ENCODE results near the gene UTS2B.

UTS2B gene

GRCh38 chr3:191303596-191303995 lies 26.7 kb downstream of the UTS2B start:
- Histone ChIP-seq H3K9me3 (no peaks in the 10 kb centered on the region), H4K20me1 (no peaks in the 10 kb centered on the region), H3K4me2 (no peak overlapping the region), H3K27ac (no peak overlapping the region), H3K36me3 (no peaks in the 10 kb centered on the region), H3K4me3 (no peak overlapping the region), H3K27me3 (no peaks in the 10 kb centered on the region), H3K4me1 (no peaks in the 10 kb centered on the region), H3K9ac (no peak overlapping the region)
- TF ChIP-seq Cebpa-rat (IDR thresholded peaks at IDR 0.05), result no peak

GRCh38 chr3:191302451-191302850 lies 27.9 kb downstream of the UTS2B start:
- no peak overlapping the region for H3K4me3 ChIP-seq
- no peaks in the 10 kb centered on the region for H4K20me1 ChIP-seq
- H3K9me3 ChIP-seq, result no peaks in the 10 kb centered on the region
- no peak for TF ChIP-seq Cebpa-rat (IDR thresholded peaks at IDR 0.05)
- H3K4me1 ChIP-seq, result no peaks in the 10 kb centered on the region
- H3K9ac ChIP-seq, result no peak overlapping the region
- H3K27me3 ChIP-seq, result no peaks in the 10 kb centered on the region
- H3K36me3 ChIP-seq, result no peaks in the 10 kb centered on the region
- H3K4me2 ChIP-seq, result no peak overlapping the region
- H3K27ac ChIP-seq, result no peak overlapping the region

DNA sequence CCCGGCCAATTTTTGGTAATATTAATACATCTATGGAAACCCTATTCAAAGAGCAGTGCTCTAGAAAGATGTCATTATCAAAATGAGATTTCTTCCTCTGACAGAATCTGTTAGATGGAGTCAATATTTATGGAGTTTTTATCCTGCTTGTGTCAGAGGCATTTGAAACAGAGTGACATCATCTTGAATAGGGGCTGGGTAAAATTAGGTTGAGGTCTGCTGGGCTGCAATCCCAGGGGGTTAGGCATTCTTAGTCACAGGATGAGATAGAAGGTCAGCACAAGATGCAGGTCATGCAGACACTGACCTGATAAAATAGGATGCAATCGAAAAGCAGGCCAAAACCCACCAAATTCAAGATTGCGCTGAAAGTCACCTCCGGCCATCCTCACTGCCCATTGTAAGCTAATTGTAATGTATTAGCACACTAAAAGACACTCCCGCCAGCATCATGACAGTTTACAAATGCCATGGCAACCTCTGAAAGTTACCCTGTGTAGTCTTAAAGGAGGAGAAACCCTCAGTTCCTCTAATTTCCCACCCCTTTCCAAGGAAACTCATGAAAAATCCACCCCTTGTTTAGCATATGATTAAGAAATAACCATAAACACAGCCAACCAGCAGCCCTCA lies 28.4 kb downstream of the UTS2B start:
- H3K4me2 ChIP-seq, result no peak overlapping the region
- no peaks in the 10 kb centered on the region for H4K20me1 ChIP-seq
- no peaks in the 10 kb centered on the region for H3K36me3 ChIP-seq
- H3K9ac ChIP-seq, result no peak overlapping the region
- H3K4me1 ChIP-seq, result no peaks in the 10 kb centered on the region
- no peaks in the 10 kb centered on the region for H3K27me3 ChIP-seq
- no peak for TF ChIP-seq Cebpa-rat (IDR thresholded peaks at IDR 0.05)
- no peaks in the 10 kb centered on the region for H3K9me3 ChIP-seq
- H3K27ac ChIP-seq, result no peak overlapping the region
- H3K4me3 ChIP-seq, result no peak overlapping the region

GRCh38 chr3:191301017-191301416 lies 29.3 kb downstream of the UTS2B start:
- Histone ChIP-seq H3K27me3 (no peaks in the 10 kb centered on the region), H3K4me1 (peaks cover 6% of the 10 kb centered on the region; the same call in 1 of the 2 replicates), H4K20me1 (no peaks in the 10 kb centered on the region), H3K9ac (no peak overlapping the region), H3K36me3 (no peaks in the 10 kb centered on the region), H3K4me2 (no peak overlapping the region), H3K27ac (no peak overlapping the region), H3K9me3 (no peaks in the 10 kb centered on the region), H3K4me3 (no peak overlapping the region)
- no peak for TF ChIP-seq Cebpa-rat (IDR thresholded peaks at IDR 0.05)

- Histone ChIP-seq H4K20me1 (no peaks in the 10 kb centered on the region), H3K4me3 (no peak overlapping the region), H3K9me3 (no peaks in the 10 kb centered on the region), H3K4me2 (no peak overlapping the region), H3K9ac (no peak overlapping the region), H3K4me1 (peaks cover 6% of the 10 kb centered on the region; the same call in 1 of the 2 replicates), H3K27me3 (no peaks in the 10 kb centered on the region), H3K36me3 (no peaks in the 10 kb centered on the region), H3K27ac (no peak overlapping the region)
- no peak for TF ChIP-seq Cebpa-rat (IDR thresholded peaks at IDR 0.05)
These were observed 29.9 kb downstream of the UTS2B start for GRCh38 chr3:191300422-191300821.

DNA sequence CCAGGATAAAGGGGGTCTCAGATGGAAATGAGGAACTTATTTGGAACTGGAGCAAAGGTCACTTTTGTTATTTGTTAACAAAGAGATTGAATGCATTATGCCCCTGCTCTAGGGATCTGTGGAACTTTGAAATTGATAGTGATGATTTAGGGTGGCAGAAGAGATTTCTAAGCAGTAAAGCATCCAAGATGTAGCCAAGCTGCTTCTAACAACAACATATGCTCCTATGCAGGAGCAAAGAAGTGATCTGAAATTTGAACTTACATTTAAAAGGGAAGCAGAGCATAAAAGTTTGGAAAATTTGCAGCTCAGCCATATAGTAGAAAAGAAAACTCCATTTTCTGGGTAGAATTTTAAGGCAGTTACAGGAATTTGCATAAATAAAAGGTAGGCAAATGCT lies 31.5 kb downstream of the UTS2B start:
- H3K4me2 ChIP-seq, result no peak overlapping the region
- H3K27me3 ChIP-seq, result no peaks in the 10 kb centered on the region
- H3K36me3 ChIP-seq, result no peaks in the 10 kb centered on the region
- H3K4me1 ChIP-seq, result peaks cover 6% of the 10 kb centered on the region; the same call in 1 of the 2 replicates
- no peak for TF ChIP-seq Cebpa-rat (IDR thresholded peaks at IDR 0.05)
- H3K9ac ChIP-seq, result no peak overlapping the region
- H3K9me3 ChIP-seq, result no peaks in the 10 kb centered on the region
- no peak overlapping the region for H3K4me3 ChIP-seq
- H3K27ac ChIP-seq, result no peak overlapping the region
- H4K20me1 ChIP-seq, result no peaks in the 10 kb centered on the region

GRCh38 chr3:191296041-191296541 lies 34.2 kb downstream of the UTS2B start:
- no peak overlapping the region for H3K4me3 ChIP-seq
- no peak overlapping the region for H3K9ac ChIP-seq
- H3K4me2 ChIP-seq, result no peak overlapping the region
- H3K27me3 ChIP-seq, result no peaks in the 10 kb centered on the region
- H3K27ac ChIP-seq, result no peak overlapping the region
- TF ChIP-seq Cebpa-rat (IDR thresholded peaks at IDR 0.05), result no peak
- no peaks in the 10 kb centered on the region for H4K20me1 ChIP-seq
- no peaks in the 10 kb centered on the region for H3K36me3 ChIP-seq
- H3K4me1 ChIP-seq, result peaks cover 6% of the 10 kb centered on the region; the same call in 1 of the 2 replicates
- no peaks in the 10 kb centered on the region for H3K9me3 ChIP-seq

- no peaks in the 10 kb centered on the region for H3K36me3 ChIP-seq
These were observed 36.0 kb downstream of the UTS2B start for GRCh38 chr3:191294291-191294690.

DNA sequence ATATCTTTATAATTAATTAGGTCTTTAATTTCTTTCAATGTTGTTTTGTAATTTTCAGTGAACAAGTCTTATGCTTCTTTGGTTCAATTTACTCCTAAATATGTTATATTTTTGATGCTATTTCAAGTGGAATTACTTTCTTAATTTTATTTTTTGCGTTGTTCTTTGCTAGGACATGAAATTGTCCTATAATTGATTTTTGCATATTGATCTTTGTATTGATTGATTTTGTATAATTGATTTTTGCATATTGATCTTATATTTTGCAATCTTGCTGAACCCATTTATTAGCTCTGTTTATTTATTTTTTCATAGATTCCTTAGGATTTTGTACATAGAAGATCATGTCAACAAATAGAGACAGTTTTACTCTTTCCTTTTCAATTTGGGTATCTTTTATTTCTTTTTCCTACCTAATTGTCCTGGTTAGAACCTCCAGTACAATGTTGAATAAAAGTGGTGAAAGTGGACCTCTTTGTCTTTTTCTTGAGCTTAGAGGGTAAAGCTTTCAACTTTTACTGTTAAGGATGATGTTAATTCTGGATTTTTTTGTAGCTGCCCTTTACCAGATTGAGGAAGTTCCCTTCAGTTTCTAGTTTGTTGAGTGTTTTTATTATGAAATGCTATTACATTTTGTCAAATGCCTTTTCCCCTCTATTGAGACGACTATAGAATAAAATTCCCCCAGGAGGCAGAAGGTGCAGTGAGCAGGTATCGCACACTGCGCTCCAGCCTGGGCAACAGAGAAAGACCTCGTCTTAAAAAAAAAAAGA lies 37.9 kb downstream of the UTS2B start:
- Histone ChIP-seq H3K4me2 (no peak overlapping the region), H3K27me3 (no peaks in the 10 kb centered on the region)
- TF ChIP-seq Cebpa-rat (IDR thresholded peaks at IDR 0.05), result no peak

More at GRCh38 chr3:191294291-191294690, 36.0 kb downstream of the UTS2B start:
- no peak for TF ChIP-seq Cebpa-rat (IDR thresholded peaks at IDR 0.05)
- H3K4me3 ChIP-seq, result no peak overlapping the region
- H3K9me3 ChIP-seq, result no peaks in the 10 kb centered on the region
- H3K4me1 ChIP-seq, result peaks cover 6% of the 10 kb centered on the region; the same call in 1 of the 2 replicates
- no peak overlapping the region for H3K27ac ChIP-seq
- no peak overlapping the region for H3K4me2 ChIP-seq
- no peak overlapping the region for H3K9ac ChIP-seq
- H4K20me1 ChIP-seq, result no peaks in the 10 kb centered on the region
- no peaks in the 10 kb centered on the region for H3K27me3 ChIP-seq

More for the DNA sequence above, 37.9 kb downstream of the UTS2B start:
- no peaks in the 10 kb centered on the region for H3K36me3 ChIP-seq
- no peak overlapping the region for H3K9ac ChIP-seq
- H4K20me1 ChIP-seq, result no peaks in the 10 kb centered on the region
- no peaks in the 10 kb centered on the region for H3K9me3 ChIP-seq
- H3K4me3 ChIP-seq, result no peak overlapping the region
- no peak overlapping the region for H3K27ac ChIP-seq
- H3K4me1 ChIP-seq, result peaks cover 6% of the 10 kb centered on the region; the same call in 1 of the 2 replicates
